Neural cell (in vitro differentiated cells): Measurements from ENCODE around the gene CDH4.

Experiments
- POLR2AphosphoS5 ChIP-seq: IDR thresholded peaks from 2 replicates; pipeline ENCODE4 v1.6.1; 2012
- SMC3 ChIP-seq: fragments of 450-650 bp; conservative IDR thresholded peaks from 2 replicates; pipeline ENCODE4 v1.6.1; 2014; ENCODE audit warnings: antibody characterized with exemption, mild to moderate bottlenecking, moderate library complexity; ENCODE audit not compliant: poor library complexity
- TF ChIP-seq, protein P1 (sequence below): fragments of 450-650 bp; IDR thresholded peaks from 2 replicates; pipeline ENCODE4 v1.5.1; 2014; ENCODE audit warnings: antibody characterized with exemption, mild to moderate bottlenecking, moderate library complexity; ENCODE audit not compliant: poor library complexity, severe bottlenecking
- TF ChIP-seq, protein P2 (sequence below): IDR thresholded peaks from 2 replicates; pipeline ENCODE4 v1.6.1; 2012; ENCODE audit warnings: borderline replicate concordance

DNA sequence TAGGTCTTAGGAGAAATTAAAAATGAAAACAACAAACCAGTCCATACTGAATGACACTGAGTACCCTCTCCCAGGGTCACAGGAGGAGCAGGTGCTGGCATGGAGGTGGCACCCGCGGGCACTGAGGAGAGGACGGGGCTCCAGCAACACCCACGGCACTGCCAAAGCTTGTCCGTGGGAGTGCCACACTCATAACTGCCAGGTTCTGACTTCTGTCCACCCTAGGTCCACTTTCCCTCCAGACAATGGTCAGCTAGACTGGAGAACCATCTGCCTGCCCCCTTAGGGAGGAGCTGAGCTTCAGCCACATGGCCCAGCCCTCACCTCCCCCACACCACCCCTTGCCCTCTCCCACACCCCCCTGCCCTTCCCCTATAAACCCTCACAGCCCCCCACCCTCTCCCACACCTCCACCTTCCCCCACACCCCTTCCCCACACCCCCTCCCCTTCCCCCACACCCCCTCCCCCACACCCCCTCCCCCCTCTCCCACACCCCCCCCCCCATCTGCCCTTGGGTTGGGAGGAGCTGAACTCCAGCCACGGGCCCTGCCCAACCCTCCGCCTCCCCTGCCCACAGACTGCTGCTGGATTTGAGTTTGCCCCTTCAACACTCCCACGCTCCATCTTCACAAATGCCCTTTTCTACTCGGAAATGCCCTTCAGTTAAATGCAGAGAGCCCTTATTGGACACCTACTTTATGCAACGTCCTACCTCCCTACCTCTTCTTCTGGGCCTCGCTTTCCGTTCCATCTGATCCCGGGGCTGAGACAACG is 684.1 kb downstream of the CDH4 start:
- TF ChIP-seq, protein P1, sequence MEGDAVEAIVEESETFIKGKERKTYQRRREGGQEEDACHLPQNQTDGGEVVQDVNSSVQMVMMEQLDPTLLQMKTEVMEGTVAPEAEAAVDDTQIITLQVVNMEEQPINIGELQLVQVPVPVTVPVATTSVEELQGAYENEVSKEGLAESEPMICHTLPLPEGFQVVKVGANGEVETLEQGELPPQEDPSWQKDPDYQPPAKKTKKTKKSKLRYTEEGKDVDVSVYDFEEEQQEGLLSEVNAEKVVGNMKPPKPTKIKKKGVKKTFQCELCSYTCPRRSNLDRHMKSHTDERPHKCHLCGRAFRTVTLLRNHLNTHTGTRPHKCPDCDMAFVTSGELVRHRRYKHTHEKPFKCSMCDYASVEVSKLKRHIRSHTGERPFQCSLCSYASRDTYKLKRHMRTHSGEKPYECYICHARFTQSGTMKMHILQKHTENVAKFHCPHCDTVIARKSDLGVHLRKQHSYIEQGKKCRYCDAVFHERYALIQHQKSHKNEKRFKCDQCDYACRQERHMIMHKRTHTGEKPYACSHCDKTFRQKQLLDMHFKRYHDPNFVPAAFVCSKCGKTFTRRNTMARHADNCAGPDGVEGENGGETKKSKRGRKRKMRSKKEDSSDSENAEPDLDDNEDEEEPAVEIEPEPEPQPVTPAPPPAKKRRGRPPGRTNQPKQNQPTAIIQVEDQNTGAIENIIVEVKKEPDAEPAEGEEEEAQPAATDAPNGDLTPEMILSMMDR: no peak
- TF ChIP-seq POLR2AphosphoS5: no peak
- no peak for TF ChIP-seq SMC3
- TF ChIP-seq, protein P2, sequence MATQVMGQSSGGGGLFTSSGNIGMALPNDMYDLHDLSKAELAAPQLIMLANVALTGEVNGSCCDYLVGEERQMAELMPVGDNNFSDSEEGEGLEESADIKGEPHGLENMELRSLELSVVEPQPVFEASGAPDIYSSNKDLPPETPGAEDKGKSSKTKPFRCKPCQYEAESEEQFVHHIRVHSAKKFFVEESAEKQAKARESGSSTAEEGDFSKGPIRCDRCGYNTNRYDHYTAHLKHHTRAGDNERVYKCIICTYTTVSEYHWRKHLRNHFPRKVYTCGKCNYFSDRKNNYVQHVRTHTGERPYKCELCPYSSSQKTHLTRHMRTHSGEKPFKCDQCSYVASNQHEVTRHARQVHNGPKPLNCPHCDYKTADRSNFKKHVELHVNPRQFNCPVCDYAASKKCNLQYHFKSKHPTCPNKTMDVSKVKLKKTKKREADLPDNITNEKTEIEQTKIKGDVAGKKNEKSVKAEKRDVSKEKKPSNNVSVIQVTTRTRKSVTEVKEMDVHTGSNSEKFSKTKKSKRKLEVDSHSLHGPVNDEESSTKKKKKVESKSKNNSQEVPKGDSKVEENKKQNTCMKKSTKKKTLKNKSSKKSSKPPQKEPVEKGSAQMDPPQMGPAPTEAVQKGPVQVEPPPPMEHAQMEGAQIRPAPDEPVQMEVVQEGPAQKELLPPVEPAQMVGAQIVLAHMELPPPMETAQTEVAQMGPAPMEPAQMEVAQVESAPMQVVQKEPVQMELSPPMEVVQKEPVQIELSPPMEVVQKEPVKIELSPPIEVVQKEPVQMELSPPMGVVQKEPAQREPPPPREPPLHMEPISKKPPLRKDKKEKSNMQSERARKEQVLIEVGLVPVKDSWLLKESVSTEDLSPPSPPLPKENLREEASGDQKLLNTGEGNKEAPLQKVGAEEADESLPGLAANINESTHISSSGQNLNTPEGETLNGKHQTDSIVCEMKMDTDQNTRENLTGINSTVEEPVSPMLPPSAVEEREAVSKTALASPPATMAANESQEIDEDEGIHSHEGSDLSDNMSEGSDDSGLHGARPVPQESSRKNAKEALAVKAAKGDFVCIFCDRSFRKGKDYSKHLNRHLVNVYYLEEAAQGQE: no peak
